ENCODE data around the gene LGR4. TPM values are rescaled to one million over a fixed set of nuclear protein-coding genes. Genes with fewer than 3 reads are reported as not detected.
"Not testable (repeated sequence)": the region's sequence is repeated elsewhere in the genome, so short reads cannot be mapped to it uniquely, and the experiment has no call there.

LGR4 gene
- polyA plus RNA-seq, 1 donor, result 27.0 TPM

DNA sequence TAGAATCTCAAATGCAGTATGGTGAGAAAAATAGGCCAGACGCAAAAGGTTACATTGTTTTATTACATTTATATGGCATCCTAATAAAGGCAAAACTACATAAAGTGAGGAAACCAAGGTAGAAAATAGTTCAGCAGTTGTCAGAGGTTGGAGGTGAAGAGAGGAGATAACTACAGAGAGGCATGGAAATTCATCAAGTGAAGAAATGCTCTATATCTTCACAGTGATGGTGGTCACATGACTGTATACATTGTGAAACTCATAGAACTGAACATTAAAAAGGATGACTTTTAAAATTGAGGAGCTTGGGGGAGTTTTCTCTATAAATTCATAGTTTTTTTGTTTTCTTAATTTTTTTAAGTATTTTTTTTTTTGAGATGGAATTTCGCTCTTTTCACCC is 14.4 kb downstream of the LGR4 start:
- no peak for DNase-seq

DNA sequence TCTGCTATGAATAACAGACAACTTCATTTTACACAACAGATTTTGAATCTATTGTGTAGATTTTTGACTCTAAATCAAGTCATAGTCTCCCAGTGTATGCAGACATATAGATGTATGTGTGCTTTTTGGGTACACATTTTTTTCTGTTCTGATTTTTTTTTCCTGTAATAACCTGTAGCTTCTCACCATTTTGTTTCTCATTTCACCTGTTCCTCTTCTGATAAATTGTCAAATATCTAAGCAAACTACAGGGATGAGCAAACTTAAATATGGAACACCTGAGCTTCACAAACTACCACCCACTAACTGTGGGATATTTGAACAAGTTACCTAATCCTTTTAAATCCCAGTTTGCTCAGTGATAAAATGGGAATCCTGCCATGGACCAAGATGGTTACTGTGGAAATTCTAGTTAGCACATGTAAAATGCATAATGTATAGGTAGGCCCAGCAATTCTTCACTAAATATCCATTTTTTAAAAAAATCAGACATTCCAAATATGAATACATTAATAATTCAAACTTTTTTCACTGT is 15.7 kb downstream of the LGR4 start:
- no peak for DNase-seq

DNA sequence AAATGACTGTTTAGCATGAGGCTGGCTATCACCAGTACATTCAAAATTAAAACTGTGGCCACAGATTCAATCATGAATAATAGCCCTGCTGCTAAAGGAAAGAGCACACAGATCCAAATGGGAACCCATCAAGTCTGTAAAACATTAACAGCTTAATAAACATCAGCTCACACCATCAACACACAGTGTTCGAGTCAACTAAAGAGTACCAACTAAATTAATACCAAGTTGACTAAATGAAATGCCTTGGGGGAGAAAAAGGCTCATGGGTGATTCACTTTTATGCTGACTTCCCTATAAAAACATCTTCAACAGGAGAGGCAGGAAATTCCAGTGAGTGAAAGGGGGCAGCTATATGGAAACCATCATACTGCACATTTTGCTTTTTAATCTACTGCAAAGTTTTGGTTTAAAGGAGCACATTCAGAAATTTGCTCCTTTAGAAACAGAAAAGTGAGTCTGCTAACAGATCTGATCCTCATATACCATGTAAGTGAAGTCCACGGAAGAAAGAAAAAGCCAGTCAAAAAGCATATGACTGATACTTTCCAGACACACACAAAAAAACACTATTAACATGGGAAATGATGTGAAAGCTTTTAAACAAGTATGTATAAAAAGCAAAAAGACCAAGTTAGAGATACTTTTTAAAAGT is 16.3 kb downstream of the LGR4 start:
- DNase-seq, result no peak

DNA sequence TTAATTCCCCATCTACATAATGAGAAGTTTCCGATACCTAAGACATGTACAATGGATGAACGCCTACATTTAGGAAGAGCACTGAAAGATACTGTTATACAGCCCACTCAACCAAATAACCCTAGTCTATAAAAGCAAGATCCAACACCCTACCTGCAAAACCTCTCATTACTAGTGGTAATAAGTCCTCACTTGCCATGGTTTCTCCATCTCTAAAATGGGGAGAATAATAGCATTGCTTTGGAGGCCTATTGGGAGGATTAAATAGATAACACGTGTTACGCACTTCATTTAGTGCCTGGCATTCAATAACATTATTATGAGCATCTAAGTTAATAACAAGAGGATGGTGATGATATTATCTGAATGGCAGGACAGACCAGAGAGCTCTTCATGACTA is 16.9 kb downstream of the LGR4 start:
- DNase-seq, result no peak

DNA sequence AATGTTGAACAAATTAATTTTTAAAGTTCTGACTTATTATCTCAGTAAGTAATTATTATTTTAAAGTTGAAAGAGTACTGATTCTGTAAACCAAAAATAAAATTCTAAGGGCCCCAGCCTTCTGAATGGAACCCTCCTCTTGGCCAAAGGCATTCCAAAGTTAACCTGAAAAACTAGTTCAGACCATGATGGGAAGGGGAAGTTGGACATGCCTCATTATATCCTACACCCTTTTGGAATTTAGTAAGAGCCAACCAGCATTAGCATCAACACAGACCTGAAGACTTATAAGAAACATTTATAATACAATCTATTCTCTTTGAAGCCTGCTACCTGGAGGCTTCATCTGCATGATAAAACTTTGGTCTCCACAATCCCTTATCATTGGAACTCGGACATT is 18.9 kb downstream of the LGR4 start:
- DNase-seq, result no peak

DNA sequence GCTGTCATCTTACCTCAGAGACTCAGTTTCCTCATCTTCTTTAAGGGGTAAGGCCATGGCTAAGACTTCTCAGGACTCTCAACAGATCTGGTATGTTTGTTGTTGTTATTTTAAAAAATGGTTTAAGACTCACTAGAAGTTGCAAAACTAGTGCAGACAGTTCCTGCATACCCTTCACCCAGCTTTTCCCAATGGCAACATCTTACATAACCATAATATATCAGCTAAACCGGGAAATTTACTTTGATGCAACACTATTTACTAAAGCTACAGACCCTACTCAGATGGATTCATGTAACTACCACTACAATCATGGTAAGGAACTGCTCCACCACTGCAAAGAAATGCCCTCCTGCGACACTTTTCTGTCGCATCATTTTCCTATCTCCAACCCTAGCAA is 20.4 kb downstream of the LGR4 start:
- no peak for DNase-seq

DNA sequence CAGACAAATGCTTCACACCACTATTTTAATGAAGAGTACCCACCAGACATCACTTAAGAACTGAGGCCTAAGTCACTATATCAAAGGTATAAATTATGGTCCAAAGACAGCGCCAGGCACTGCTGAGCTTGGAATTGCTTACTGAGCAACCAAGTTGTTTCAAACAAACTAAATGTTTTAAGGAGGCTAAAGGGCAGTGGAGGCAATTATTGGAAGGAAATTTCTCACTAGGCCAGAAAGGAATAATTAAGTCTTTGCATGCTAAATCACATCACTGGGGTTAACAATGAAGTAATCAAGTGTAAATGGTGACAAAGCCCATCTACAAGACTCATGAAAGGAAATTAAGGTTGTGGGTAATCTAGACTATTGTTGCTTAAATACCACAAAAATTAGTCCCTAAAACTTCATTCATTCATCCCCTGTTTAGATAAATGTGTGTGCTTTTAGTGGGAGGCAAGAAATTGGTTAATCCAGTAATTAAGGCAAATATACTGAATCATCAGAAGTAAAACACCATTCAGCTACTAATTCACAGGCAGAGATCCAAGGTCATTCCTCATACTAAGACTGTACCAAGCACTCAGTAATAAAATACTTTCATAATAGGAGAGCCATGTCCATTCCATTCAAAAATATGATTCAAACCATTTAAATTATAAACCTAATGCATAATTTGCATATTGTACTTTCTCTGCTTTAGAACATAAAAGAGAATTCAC is 21.2 kb downstream of the LGR4 start:
- no peak for DNase-seq

DNA sequence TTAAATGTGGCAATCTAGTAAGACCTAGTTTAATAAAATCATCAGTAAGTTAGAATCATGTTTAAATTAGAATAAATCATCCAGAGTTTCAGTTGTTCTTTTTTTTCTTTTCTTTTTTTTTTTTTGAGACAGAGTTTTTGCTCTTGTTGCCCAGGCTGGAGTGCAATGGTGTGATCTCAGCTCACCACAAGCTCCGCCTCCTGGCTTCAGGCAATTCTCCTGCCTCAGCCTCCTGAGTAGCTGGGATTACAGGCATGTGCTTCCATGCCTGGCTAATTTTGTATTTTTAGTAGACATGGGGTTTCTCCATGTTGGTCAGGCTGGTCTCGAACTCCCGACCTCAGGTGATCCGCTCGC is 24.4 kb downstream of the LGR4 start:
- not testable (repeated sequence) for DNase-seq

DNA sequence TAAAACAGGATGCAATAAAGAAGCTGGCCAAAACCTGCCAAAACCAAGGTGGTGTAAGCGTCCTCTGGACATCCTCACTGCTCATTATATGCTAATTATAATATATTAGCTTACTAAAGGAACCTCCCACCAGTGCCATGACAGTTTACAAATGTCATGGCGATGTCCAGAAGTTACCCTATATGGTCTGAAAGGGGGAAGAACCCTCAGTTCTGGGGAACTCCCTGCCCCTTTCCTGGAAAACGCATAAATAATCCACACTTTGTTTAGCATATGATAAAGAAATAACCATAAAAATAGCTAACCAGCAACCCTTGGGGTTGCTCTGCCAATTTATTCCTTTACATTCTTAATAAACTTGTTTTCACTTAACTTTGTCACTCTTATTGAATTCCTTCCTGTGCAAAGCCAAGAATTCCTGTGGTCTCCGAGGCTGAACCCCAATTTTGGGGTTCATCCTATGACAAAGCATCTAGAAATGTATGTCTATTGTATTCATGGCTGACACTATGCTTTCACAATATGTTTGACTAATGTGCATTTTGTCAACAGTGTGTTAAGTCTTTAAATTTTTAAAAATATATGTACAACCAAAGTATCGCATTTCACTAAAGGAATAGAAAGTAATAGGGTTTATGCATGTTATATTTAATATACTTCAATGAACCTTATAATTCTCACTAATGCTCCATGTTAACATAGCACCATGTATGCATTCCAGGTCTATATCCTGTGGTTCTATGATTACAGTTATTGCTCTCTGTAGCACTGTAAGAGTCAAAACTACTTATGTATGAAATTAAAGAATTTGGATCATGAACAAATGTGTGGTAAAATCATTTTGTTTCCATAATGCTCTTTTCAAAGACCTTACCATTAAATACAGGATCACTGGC is 25.1 kb downstream of the LGR4 start:
- DNase-seq, result no peak

DNA sequence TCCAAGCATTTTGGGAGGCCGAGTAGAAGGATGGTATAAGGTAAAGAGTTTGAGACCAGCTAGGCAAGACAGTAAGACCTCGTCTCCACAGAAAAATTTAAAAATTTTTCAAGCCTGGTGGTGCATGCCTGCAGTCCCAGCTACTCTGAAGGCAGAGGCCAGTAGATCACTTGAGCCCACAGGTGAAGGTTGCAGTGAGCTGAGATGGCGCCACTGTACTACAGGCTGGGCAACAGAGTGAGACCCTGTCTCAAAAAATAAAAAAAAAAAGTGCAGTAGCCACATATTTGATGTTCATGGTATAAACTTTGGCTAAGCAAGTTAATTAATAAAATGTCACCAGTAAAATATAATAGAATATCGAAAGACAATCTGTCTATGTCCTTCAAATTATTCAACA is 27.0 kb downstream of the LGR4 start:
- no peak for DNase-seq

DNA sequence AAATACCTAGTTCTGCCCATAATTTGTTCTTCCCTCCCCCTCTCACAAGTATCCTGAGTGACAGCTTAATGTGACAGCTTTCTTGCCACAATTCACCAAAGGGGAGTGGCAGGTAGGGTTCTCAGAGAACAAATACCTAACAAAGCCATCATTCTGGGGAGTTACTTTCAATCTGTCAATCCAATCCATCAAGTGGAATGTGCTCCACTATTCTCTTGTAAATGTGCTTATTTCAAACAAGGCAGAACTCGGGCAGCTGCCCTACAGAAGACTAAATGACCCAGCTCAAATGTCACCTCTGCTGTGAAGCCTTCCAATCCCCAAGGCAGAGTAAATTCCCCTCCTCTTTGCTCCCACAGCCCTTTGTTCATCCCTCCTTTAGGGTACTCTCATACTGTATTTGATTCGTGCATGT is 27.8 kb downstream of the LGR4 start:
- no peak for DNase-seq

DNA sequence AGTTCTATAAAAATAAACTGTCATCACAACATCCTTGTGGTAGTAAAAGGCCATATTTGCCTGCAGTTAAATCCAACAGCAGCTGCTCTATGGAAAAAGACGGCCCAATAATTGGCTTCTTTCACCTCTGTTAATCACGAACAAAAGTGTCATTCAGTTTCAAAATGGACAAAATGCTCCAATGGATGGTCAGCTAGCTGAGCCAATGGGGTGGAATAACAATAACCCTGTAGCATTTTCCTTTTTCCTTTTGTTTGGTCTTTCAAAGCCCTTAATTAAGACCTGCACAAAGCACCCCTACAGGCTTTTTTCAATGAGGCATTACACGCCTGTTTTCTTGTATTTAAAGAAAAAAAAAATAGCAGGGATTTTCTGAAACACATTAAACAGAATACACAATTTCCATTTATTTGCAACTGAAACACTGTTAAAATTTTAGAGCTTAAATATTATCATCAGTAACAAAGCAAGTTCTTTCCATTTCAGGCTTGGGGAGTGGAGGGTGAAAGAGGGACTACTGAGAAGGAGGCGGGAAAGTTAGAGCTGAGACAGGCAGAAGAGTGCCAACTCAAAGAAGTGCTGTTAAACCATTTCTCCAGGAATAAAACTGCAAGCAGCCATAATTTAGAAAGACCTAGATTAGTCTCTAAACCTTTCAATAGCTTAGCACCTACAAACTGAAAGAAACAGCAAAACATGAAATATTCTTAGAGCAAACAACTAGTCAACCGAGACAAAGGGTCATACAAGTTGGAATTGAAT is 28.7 kb downstream of the LGR4 start:
- DNase-seq, result no peak

DNA sequence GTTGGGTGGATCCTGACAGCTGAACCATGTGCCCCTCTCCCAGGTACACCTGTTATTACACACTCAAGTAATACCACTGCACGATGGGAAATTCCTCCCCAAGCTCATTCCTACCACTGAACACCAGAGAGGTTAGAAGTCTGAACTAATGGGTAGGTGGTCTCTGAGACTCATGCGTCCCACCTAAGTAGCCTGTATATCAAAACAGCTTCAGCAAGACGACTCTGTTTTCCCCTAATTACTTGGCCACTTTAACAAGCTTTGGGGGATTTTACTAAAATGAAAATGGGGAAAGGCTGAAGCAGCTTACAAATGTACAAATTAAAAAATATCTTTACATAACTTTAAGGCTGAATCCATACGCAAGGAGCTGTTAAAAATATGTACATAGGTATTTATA is 29.4 kb downstream of the LGR4 start:
- no peak for DNase-seq

DNA sequence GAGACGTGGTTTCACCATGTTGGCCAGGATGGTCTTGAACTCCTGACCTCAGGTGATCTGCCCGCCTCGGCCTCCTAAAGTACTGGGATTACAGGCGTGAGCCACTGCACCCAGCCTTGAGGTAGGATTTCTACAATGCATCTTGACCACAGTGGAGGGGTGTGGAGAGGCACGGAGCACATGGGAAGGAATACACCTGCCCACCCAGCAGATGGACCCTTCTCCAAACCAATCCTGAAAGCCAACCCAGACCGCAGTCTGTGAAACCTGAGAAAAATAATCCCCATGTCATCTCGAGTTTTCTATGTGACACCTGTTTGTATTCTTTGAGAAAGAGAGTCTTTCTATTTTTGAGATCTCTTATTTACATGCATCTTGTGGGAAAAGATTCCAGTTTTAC is 32.5 kb downstream of the LGR4 start:
- no peak for DNase-seq

DNA sequence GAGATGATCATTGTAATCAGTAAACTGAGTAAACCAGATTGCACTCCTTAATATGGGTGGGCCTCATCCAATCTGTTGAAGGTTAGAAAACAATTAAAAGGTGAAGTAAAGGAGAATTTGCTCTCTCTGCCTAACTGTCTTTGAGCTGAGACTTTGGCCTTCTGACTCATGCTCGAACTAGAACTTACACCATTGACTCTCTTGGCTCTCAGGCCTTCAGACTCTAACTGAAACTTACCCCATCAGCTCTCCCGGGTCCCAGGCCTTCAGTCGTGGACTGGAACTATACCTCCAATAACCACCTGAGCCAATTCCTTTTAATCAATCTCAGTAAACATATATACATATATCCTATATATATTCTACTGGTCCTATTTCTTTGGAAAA is 34.0 kb downstream of the LGR4 start:
- no peak for DNase-seq

DNA sequence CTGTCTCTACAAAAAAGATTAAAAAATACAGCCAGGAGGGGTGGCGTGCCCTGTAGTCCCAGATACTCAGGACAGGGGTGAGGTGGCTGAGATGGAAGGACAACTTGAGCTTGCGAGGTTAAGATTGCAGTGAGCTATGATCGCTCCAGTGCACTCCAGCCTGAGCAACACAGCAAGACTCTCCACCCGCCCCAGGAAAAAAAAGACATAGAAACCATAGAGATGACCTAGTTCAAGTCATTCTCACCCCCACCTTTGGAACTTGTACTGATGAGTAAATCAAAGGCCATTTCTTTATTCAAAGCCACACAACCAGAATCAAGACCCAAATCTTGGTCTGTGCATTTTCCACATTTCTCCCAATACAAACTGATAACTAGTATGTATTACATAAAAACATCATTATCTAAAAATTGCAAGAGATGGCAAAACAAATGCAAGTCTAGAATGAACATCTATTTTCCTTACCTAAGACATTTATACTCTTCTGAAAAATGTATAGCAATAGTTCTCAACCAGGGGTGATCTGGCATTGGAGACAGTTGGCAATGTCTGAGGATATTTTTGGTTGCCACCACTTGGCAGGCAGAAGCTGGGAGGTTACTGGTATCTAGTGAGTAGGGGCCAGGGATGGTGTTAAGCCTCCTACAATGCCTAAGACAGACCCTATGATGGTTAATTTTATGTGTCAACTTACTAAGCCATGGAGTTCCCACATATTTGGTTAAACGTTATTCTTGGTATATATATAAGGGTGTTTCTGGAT is 34.6 kb downstream of the LGR4 start:
- no peak for DNase-seq

DNA sequence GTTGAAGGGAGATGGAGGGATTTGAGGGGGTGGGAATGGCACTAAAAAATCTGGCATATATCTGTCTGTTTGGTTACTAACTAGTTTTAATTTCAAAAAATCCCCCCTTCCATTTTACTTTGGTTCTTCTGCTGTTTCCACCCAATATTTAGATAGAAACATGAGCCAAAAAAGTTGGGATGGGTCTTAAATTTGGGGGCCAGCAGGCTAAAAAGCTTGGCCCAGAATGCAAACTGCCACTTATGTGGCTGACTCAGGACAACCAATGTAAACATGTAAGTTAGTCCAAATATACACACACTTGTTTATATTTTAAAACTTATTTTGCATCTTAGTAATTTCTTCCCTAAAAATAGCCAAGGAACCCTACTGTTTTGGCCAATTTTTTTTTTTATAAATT is 35.7 kb downstream of the LGR4 start:
- DNase-seq, result no peak

DNA sequence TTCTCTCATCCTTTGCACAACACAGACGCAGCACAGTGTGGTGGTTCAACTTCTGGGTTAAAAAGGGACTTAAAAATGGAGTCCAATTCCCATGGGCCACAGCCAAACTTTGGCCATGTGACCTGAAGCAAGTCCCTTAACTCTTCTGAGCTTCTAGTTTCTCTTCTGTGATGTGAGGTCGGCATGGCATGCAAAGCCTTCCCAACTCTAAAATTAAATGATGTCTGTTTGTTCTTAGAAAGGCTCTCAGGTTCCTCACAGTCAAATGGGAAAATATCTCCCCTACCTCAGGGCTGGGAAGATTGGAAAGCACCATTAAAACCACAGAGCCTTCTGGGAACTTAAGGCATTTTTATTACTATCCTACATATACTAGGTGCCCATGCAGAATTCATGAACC is 38.8 kb downstream of the LGR4 start:
- no peak for DNase-seq

DNA sequence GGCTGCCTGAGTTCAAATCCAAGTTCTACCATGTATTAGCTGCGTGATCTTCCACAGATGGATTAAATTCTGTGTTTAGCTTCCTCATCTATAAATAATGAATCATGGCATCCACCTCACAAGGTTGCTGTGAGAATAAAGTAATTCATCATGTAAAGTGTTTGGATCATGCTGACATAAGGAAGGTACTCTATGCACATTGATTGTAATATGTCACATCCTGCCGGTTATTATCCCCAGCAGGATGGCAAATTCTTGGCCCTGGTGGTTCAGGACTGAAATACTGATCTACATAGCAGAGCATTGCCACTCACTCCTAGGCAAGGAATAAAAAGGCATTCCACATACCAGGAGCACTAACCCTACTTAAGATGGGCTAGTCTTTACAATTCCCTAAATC is 40.8 kb downstream of the LGR4 start:
- DNase-seq, result no peak

DNA sequence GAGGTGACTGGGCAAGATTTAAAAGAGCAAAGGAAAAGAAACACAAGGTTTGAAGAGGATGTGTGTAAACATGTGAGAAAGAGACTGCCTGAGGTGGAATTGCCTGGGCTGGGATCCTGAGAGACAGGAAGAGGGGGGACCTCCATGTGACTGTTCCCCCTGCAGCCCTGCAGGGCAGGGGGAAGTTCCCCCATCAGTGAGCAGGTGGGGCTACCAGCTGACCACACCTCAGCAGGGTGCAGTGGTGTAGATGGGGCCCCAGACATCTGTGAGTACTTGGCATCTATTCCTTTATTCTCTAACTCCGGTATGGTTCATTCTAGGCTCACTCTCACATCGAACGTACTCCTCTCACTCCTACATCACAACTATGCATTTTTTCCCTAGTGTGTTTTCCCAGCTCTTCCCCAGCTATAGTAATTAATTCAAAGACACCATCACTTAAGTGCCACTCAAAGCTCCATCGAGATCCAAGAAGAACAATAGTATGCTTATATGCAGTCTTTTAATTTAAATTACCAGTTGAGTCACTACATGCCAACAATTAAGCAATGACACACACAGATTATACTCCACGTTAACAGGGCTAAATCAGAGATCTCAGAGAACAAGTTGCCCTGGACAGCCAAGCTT is 42.7 kb downstream of the LGR4 start:
- DNase-seq, result no peak

Measured in hindlimb muscle (tissue), 1 donor.